Measurements from ENCODE around the gene CHN2. TPM values are rescaled to one million over a fixed set of nuclear protein-coding genes. Genes with fewer than 3 reads are reported as not detected.

The CHN2 gene
- total RNA-seq, 1 experiment from 2014 or later, result 2.1 TPM

DNA sequence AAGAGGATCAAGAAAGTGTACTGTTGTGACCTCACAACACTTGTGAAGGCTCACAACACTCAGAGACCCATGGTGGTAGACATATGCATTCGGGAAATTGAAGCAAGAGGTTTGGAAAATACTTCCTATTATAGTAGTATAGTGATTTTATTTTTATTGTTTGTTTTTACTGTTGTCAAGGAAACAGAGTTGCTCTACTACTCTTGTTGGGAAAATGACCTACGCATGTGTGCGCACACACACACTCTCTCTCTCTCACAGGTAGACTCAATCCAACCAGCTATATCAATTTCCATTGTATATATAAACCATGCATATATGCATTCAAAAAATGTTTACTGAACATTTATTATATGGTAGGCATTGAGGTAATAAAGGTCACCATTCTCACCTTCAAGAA, 305.4 kb downstream of the CHN2 start (continued):
- TF ChIP-seq, protein P1, sequence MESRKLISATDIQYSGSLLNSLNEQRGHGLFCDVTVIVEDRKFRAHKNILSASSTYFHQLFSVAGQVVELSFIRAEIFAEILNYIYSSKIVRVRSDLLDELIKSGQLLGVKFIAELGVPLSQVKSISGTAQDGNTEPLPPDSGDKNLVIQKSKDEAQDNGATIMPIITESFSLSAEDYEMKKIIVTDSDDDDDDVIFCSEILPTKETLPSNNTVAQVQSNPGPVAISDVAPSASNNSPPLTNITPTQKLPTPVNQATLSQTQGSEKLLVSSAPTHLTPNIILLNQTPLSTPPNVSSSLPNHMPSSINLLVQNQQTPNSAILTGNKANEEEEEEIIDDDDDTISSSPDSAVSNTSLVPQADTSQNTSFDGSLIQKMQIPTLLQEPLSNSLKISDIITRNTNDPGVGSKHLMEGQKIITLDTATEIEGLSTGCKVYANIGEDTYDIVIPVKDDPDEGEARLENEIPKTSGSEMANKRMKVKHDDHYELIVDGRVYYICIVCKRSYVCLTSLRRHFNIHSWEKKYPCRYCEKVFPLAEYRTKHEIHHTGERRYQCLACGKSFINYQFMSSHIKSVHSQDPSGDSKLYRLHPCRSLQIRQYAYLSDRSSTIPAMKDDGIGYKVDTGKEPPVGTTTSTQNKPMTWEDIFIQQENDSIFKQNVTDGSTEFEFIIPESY (IDR thresholded peaks at IDR 0.05; ENCODE audit: extremely low read depth, insufficient replicate concordance, low read length), result no peak
- TF ChIP-seq CEBPB (IDR thresholded peaks at IDR 0.05; ENCODE audit: low read depth) (no peak), FOSL1 (IDR thresholded peaks at IDR 0.05; ENCODE audit: low read depth) (no peak)

DNA sequence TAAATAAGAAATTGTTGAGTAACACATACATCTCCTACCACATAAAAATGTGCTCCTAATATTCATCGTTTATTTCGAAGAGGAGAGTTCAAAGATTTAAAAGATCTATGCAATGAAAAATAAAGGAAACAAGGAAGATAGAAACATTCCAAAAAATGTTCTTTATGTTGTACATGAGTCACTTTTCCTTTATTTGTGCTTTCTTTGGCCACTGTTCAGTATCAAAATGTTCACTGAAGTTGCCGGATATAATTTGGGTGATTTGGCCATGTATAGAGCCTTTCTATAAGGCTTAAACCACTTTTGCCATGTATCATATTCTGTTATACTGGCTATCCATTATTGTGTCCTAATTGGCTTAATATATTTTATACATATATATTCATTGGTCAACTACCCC, 306.1 kb downstream of the CHN2 start:
- Histone ChIP-seq H3K27me3 (ENCODE audit: insufficient read depth, low read length) (no peaks in the 10 kb centered on the region), H3K4me3 (replicated peaks in 1 of 2; ENCODE audit: low read depth in 1 of 2, low read length in 2 of 2) (no peak overlapping the region), H2AFZ (ENCODE audit: low read depth, low read length, poor library complexity, severe bottlenecking) (no peak overlapping the region), H3K9me3 (ENCODE audit: control insufficient read depth in 1 of 2, insufficient read depth in 1 of 2, low read depth in 1 of 2, low read length in 2 of 2) (no peaks in the 10 kb centered on the region), H4K20me1 (ENCODE audit: insufficient read depth) (no peaks in the 10 kb centered on the region), H3K36me3 (ENCODE audit: control insufficient read depth in 1 of 2, insufficient read depth in 2 of 2, low read length in 2 of 2) (no peaks in the 10 kb centered on the region), H3K4me2 (ENCODE audit: low read length) (no peak overlapping the region), H3K27ac (ENCODE audit: low read depth, low read length) (no peak overlapping the region), H3K79me2 (ENCODE audit: insufficient read depth, low read length) (no peaks in the 10 kb centered on the region), H3K9me2 (ENCODE audit: insufficient read depth) (no peaks in the 10 kb centered on the region), H3K9ac (ENCODE audit: low read length) (no peak overlapping the region), H3K4me1 (ENCODE audit: control insufficient read depth in 1 of 2, insufficient read depth in 2 of 2, low read length in 2 of 2) (no peaks in the 10 kb centered on the region)
- intact Hi-C loops (cut with micrococcal nuclease), result no loop called here
- RAD21 ChIA-PET (ENCODE audit: low non-redundant PET in 1 of 2, low total read pairs in 2 of 2, uncharacterized antibody in 2 of 2, unreplicated experiment in 2 of 2), result no interaction called here
- CTCF ChIA-PET, result interaction anchor here (0.6 kb wide), 1 partner anchor 483 kb away, joined by 3 read pairs; no protein-coding TSS in a partner anchor
- no peak for TF ChIP-seq SRF (IDR thresholded peaks at IDR 0.05; ENCODE audit: low read depth)
- TF ChIP-seq ZNF274 (IDR thresholded peaks at IDR 0.05; ENCODE audit: low read depth, low read length), result no peak
- no peak for TF ChIP-seq YY1 (IDR thresholded peaks at IDR 0.05; ENCODE audit: extremely low read depth, insufficient replicate concordance, low read depth, low read length)
- TF ChIP-seq CBX3 (IDR thresholded peaks at IDR 0.05; ENCODE audit: low read depth), result no peak
- no peak for TF ChIP-seq JUND (IDR thresholded peaks at IDR 0.05)
- no peak for TF ChIP-seq SIN3A (IDR thresholded peaks at IDR 0.05; ENCODE audit: low read depth)
- TF ChIP-seq CEBPB (IDR thresholded peaks at IDR 0.05; ENCODE audit: low read depth), result no peak
- TF ChIP-seq, protein P1 (IDR thresholded peaks at IDR 0.05; ENCODE audit: extremely low read depth, insufficient replicate concordance, low read length), result no peak
- DNase-seq (ENCODE audit: low read depth, low spot score) (no peak), ATAC-seq (no peak)
- no TSS peak for BruUV-seq (replicated peaks)
- POLR2A ChIA-PET, result no interaction called here

Data from HCT116 (cell line).